GM18858 (cell line): ENCODE results near the gene UBR4.

ENCODE experiments used
- ATAC-seq: cut with Tn5 transposase; IDR thresholded peaks from one replicate; pipeline ENCODE4 v1.9.1; 2021; ENCODE audit not compliant: unreplicated experiment

The UBR4 gene

GRCh38 chr1:19096990-19097389, 113.1 kb downstream of the UBR4 start:
- no peak for ATAC-seq

GRCh38 chr1:19096036-19096833, 113.8 kb downstream of the UBR4 start:
- no peak for ATAC-seq

- ATAC-seq: no peak
Measured at GRCh38 chr1:19091196-19091953, 118.7 kb downstream of the UBR4 start.

- ATAC-seq: no peak
Measured at GRCh38 chr1:19089524-19089923, 120.5 kb downstream of the UBR4 start.

GRCh38 chr1:19088717-19089442, 121.2 kb downstream of the UBR4 start:
- no peak for ATAC-seq

- ATAC-seq: no peak
Measured at GRCh38 chr1:19087737-19088594, 122.1 kb downstream of the UBR4 start.

- ATAC-seq: no peak
Measured at GRCh38 chr1:19087017-19087736, 122.9 kb downstream of the UBR4 start.

- ATAC-seq: no peak
Measured at GRCh38 chr1:19086176-19086875, 123.7 kb downstream of the UBR4 start.

- no peak for ATAC-seq
Measured at GRCh38 chr1:19084206-19084738, 125.8 kb downstream of the UBR4 start.

- no peak for ATAC-seq
Measured at GRCh38 chr1:19083081-19083480, 127.0 kb downstream of the UBR4 start.

- ATAC-seq: no peak
Measured at GRCh38 chr1:19081218-19081893, 128.7 kb downstream of the UBR4 start.

- ATAC-seq: no peak
Measured at GRCh38 chr1:19080721-19081120, 129.3 kb downstream of the UBR4 start.

- ATAC-seq: no peak
Measured at GRCh38 chr1:19079541-19080472, 130.3 kb downstream of the UBR4 start.

GRCh38 chr1:19078536-19078935, 131.5 kb downstream of the UBR4 start:
- ATAC-seq: no peak

- ATAC-seq: no peak
Measured at GRCh38 chr1:19076841-19077616, 133.0 kb downstream of the UBR4 start.

GRCh38 chr1:19074902-19075721, 135.0 kb downstream of the UBR4 start:
- no peak for ATAC-seq
